Trophoblast cell (in vitro differentiated cells and primary cell): ENCODE measurements around the gene CRAT.
A peak's percentile ranks its signal among the peaks of the same experiment; 100 is the strongest.
"Not testable (repeated sequence)": the region's sequence is repeated elsewhere in the genome, so short reads cannot be mapped to it uniquely, and the experiment has no call there.

Experiments
- DNase-seq, 2 donors: peaks; one replicate each; pipeline ENCODE4 v3.0.0-alpha.2; 2016
- H2AFZ ChIP-seq: 2 replicates; pipeline ENCODE4 v1.6.1; 2013; ENCODE audit warnings: low read length, moderate library complexity, mild to moderate bottlenecking; ENCODE audit not compliant: insufficient read depth, poor library complexity
- H2AK5ac ChIP-seq: 2 replicates; pipeline ENCODE4 v1.6.1; 2013; ENCODE audit warnings: mild to moderate bottlenecking, low read length
- H2BK120ac ChIP-seq: 2 replicates; pipeline ENCODE4 v1.6.1; 2013; ENCODE audit warnings: low read length, mild to moderate bottlenecking, moderate library complexity; ENCODE audit not compliant: insufficient read depth, poor library complexity
- H2BK12ac ChIP-seq: 2 replicates; pipeline ENCODE4 v1.6.1; 2013; ENCODE audit warnings: mild to moderate bottlenecking, low read length, moderate library complexity
- H2BK5ac ChIP-seq: 2 replicates; pipeline ENCODE4 v1.6.1; 2013; ENCODE audit warnings: low read length, low read depth, moderate library complexity, mild to moderate bottlenecking; ENCODE audit not compliant: poor library complexity
- H3K14ac ChIP-seq: 2 replicates; pipeline ENCODE4 v1.6.1; 2013; ENCODE audit warnings: mild to moderate bottlenecking, low read length
- H3K18ac ChIP-seq: 2 replicates; pipeline ENCODE4 v1.6.1; 2013; ENCODE audit warnings: mild to moderate bottlenecking, low read length
- H3K23ac ChIP-seq: 2 replicates; pipeline ENCODE4 v1.6.1; 2013; ENCODE audit warnings: low read length
- H3K27ac ChIP-seq: 2 replicates; pipeline ENCODE4 v1.5.1; 2013; ENCODE audit warnings: low read depth, mild to moderate bottlenecking, inconsistent platforms, low read length, moderate library complexity
- H3K27me3 ChIP-seq: 2 replicates; pipeline ENCODE4 v1.6.1; 2013; ENCODE audit warnings: inconsistent platforms, mild to moderate bottlenecking, low read length, moderate library complexity; ENCODE audit not compliant: insufficient read depth
- H3K36me3 ChIP-seq, 2 experiments: 1 replicate in 1 of 2; 2 replicates in 1 of 2; pipeline ENCODE4 v1.6.1; 2013; ENCODE audit warnings: low read length in 2 of 2, mild to moderate bottlenecking in 2 of 2, moderate library complexity in 1 of 2; ENCODE audit not compliant: insufficient read depth in 2 of 2, control insufficient read depth in 1 of 2
- H3K4ac ChIP-seq: 2 replicates; pipeline ENCODE4 v1.6.1; 2013; ENCODE audit warnings: low read depth, mild to moderate bottlenecking, low read length, moderate library complexity
- H3K4me1 ChIP-seq, 2 experiments: 1 replicate in 1 of 2; 2 replicates in 1 of 2; pipeline ENCODE4 v1.6.1; 2013; ENCODE audit warnings: low read length in 2 of 2, mild to moderate bottlenecking in 2 of 2, moderate library complexity in 1 of 2; ENCODE audit not compliant: insufficient read depth in 2 of 2, control insufficient read depth in 1 of 2
- H3K4me2 ChIP-seq: 2 replicates; pipeline ENCODE4 v1.6.1; 2013; ENCODE audit warnings: inconsistent platforms, mild to moderate bottlenecking, low read length, moderate library complexity
- H3K4me3 ChIP-seq: 2 replicates; pipeline ENCODE4 v1.5.1; 2013; ENCODE audit warnings: mild to moderate bottlenecking, low read depth, low read length, inconsistent platforms
- H3K79me1 ChIP-seq: one replicate; pipeline ENCODE4 v1.6.1; 2013; ENCODE audit warnings: low read length
- H3K79me2 ChIP-seq: 2 replicates; pipeline ENCODE4 v1.6.1; 2013; ENCODE audit warnings: low read length, mild to moderate bottlenecking; ENCODE audit not compliant: control insufficient read depth, insufficient read depth, poor library complexity
- H3K9ac ChIP-seq: 2 replicates; pipeline ENCODE4 v1.6.1; 2013; ENCODE audit warnings: mild to moderate bottlenecking, low read length
- H3K9me3 ChIP-seq: 2 replicates; pipeline ENCODE4 v1.6.1; 2013; ENCODE audit warnings: low read depth, mild to moderate bottlenecking, control low read depth, inconsistent platforms, low read length; ENCODE audit not compliant: insufficient read depth
- H4K12ac ChIP-seq: 2 replicates; pipeline ENCODE4 v1.6.1; 2013; ENCODE audit warnings: low read depth, mild to moderate bottlenecking, low read length, moderate library complexity
- H4K8ac ChIP-seq: 2 replicates; pipeline ENCODE4 v1.6.1; 2013; ENCODE audit warnings: low read depth, mild to moderate bottlenecking, low read length, moderate library complexity
- H4K91ac ChIP-seq: one replicate; pipeline ENCODE4 v1.6.1; 2013; ENCODE audit warnings: low read depth, mild to moderate bottlenecking, low read length, moderate library complexity
- WGBS: extraction: QIAGEN DNeasy Blood & Tissue Kit; methylation state at CpG from one replicate; pipeline ENCODE4 v1.1.7; 2013; ENCODE audit warnings: missing lambda C conversion rate; ENCODE audit not compliant: insufficient read length, insufficient coverage; ENCODE audit errors: extremely low coverage; 5-methylcytosine and 5-hydroxymethylcytosine counted together

CRAT gene

GRCh38 chr9:129125478-129125877, 14.9 kb upstream of the CRAT start:
- no peak overlapping the region for H4K12ac ChIP-seq
- H3K27ac ChIP-seq = no peak overlapping the region
- H3K4ac ChIP-seq = no peak overlapping the region
- no peak overlapping the region for H3K9ac ChIP-seq
- H4K8ac ChIP-seq = no peak overlapping the region
- H2BK5ac ChIP-seq = no peak overlapping the region
- no peaks in the 10 kb centered on the region for H3K79me2 ChIP-seq
- H2BK12ac ChIP-seq = no peak overlapping the region
- H3K79me1 ChIP-seq = peaks cover 4% of the 10 kb centered on the region
- no peaks in the 10 kb centered on the region for H3K27me3 ChIP-seq
- H4K91ac ChIP-seq = no peak overlapping the region
- peaks cover 3 to 4% of the 10 kb centered on the region in 2 experiments for H3K4me1 ChIP-seq
- WGBS = no CpG with 5 or more reads among the region's 8 CpGs
- no peak overlapping the region for H3K4me2 ChIP-seq
- peak; percentile 90 to 96 for DNase-seq
- H2AK5ac ChIP-seq = no peak overlapping the region
- H3K36me3 ChIP-seq = peaks cover 38 to 59% of the 10 kb centered on the region in 2 experiments
- H3K4me3 ChIP-seq = no peak overlapping the region
- H2AFZ ChIP-seq = no peak overlapping the region
- no peak overlapping the region for H2BK120ac ChIP-seq
- no peak overlapping the region for H3K14ac ChIP-seq
- no peak overlapping the region for H3K23ac ChIP-seq
- H3K9me3 ChIP-seq = no peaks in the 10 kb centered on the region
- no peak overlapping the region for H3K18ac ChIP-seq

- no peak overlapping the region for H3K4me3 ChIP-seq
- H3K14ac ChIP-seq = no peak overlapping the region
- H3K23ac ChIP-seq = no peak overlapping the region
- no peak overlapping the region for H2BK120ac ChIP-seq
- H2BK12ac ChIP-seq = no peak overlapping the region
- no peak overlapping the region for H2AK5ac ChIP-seq
- H2BK5ac ChIP-seq = no peak overlapping the region
- H3K4me1 ChIP-seq = peaks cover 3 to 4% of the 10 kb centered on the region in 2 experiments
- no peak overlapping the region for H4K12ac ChIP-seq
- H3K36me3 ChIP-seq = peaks cover 32 to 55% of the 10 kb centered on the region in 2 experiments
- no peak overlapping the region for H4K8ac ChIP-seq
- H3K27ac ChIP-seq = no peak overlapping the region
- H3K79me2 ChIP-seq = no peaks in the 10 kb centered on the region
- no peak for DNase-seq
- H3K79me1 ChIP-seq = peaks cover 4% of the 10 kb centered on the region
- H3K18ac ChIP-seq = no peak overlapping the region
- no peak overlapping the region for H3K9ac ChIP-seq
- H3K4me2 ChIP-seq = no peak overlapping the region
- H4K91ac ChIP-seq = no peak overlapping the region
- H2AFZ ChIP-seq = no peak overlapping the region
- WGBS = no CpG with 5 or more reads among the region's 3 CpGs
- no peaks in the 10 kb centered on the region for H3K9me3 ChIP-seq
- H3K4ac ChIP-seq = no peak overlapping the region
- no peaks in the 10 kb centered on the region for H3K27me3 ChIP-seq
Observed at GRCh38 chr9:129124506-129125069, 14.0 kb upstream of the CRAT start.

GRCh38 chr9:129122976-129123375, 12.4 kb upstream of the CRAT start:
- not testable (repeated sequence) for H3K79me1 ChIP-seq, H2AFZ ChIP-seq, H3K79me2 ChIP-seq, H3K4me2 ChIP-seq, H3K4ac ChIP-seq, H3K27ac ChIP-seq, H3K9ac ChIP-seq, H3K23ac ChIP-seq, H3K18ac ChIP-seq, H3K14ac ChIP-seq, H2BK12ac ChIP-seq, H3K4me1 ChIP-seq, H3K27me3 ChIP-seq, DNase-seq, H3K9me3 ChIP-seq, H2AK5ac ChIP-seq, H4K91ac ChIP-seq, H4K8ac ChIP-seq, H2BK5ac ChIP-seq, H3K4me3 ChIP-seq, H2BK120ac ChIP-seq, H4K12ac ChIP-seq
- WGBS = no CpG with 5 or more reads among the region's 15 CpGs
- peaks cover 25 to 47% of the 10 kb centered on the region in 2 experiments for H3K36me3 ChIP-seq

- WGBS = no CpG with 5 or more reads among the region's 1 CpG
- H2AFZ ChIP-seq = no peak overlapping the region
Observed at GRCh38 chr9:129122133-129122532, 11.5 kb upstream of the CRAT start.

More at GRCh38 chr9:129122133-129122532, 11.5 kb upstream of the CRAT start:
- H4K12ac ChIP-seq = no peak overlapping the region
- no peak overlapping the region for H4K91ac ChIP-seq
- no peaks in the 10 kb centered on the region for H3K9me3 ChIP-seq
- no peak overlapping the region for H2BK5ac ChIP-seq
- no peak overlapping the region for H2BK12ac ChIP-seq
- H3K14ac ChIP-seq = no peak overlapping the region
- no peak overlapping the region for H3K23ac ChIP-seq
- no peaks in the 10 kb centered on the region for H3K27me3 ChIP-seq
- peaks cover 4% of the 10 kb centered on the region for H3K79me1 ChIP-seq
- H3K4me2 ChIP-seq = no peak overlapping the region
- DNase-seq = no peak
- no peak overlapping the region for H3K18ac ChIP-seq
- H3K4me3 ChIP-seq = peak overlapping the region; percentile 20
- no peak overlapping the region for H4K8ac ChIP-seq
- no peak overlapping the region for H2AK5ac ChIP-seq
- no peak overlapping the region for H2BK120ac ChIP-seq
- no peaks in the 10 kb centered on the region for H3K79me2 ChIP-seq
- H3K4me1 ChIP-seq = peaks cover 3 to 5% of the 10 kb centered on the region in 2 experiments
- no peak overlapping the region for H3K9ac ChIP-seq
- no peak overlapping the region for H3K27ac ChIP-seq
- H3K36me3 ChIP-seq = peaks cover 23 to 42% of the 10 kb centered on the region in 2 experiments
- no peak overlapping the region for H3K4ac ChIP-seq
